HG03460 (cell line): ENCODE data around the gene DHFR.
"Not testable (repeated sequence)": the region's sequence is repeated elsewhere in the genome, so short reads cannot be mapped to it uniquely, and the experiment has no call there.

Experiments used
- ATAC-seq: cut with Tn5 transposase; IDR thresholded peaks from one replicate; pipeline ENCODE4 v1.9.1; 2021; ENCODE audit not compliant: unreplicated experiment

DHFR gene

DNA sequence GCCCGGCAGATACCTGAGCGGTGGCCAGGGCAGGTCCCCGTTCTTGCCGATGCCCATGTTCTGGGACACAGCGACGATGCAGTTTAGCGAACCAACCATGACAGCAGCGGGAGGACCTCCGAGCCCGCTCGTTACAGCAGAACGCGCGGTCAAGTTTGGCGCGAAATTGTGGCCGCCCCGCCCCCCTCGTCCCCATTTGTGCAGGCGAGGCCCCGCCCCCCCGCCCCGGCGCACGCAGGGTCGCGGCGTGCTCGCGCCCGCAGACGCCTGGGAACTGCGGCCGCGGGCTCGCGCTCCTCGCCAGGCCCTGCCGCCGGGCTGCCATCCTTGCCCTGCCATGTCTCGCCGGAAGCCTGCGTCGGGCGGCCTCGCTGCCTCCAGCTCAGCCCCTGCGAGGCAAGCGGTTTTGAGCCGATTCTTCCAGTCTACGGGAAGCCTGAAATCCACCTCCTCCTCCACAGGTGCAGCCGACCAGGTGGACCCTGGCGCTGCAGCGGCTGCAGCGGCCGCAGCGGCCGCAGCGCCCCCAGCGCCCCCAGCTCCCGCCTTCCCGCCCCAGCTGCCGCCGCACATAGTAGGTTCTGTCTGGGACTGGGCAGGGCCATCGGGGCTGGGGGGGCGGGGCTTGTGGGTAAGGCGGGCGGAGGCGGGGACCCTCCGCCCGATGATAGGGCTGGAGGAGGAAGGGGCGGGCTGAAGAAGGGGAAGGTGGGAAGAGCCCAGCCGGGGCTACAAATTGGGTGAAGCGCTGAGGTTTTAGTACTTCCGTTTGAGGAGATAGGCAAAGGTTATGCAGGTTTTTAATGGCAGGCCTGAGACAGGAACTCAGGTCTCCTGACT, at the start of gene DHFR, which contains the start of gene MSH3:
Gene DHFR, minus strand, starts transcription at position 593 of the 840 bp plus-strand sequence. Its CDS starts 494 bp downstream, at position 99.
Gene MSH3, plus strand, starts transcription at position 262 of the 840 bp plus-strand sequence. Its CDS starts 76 bp downstream, at position 338.
- peak; percentile 45 for ATAC-seq

DNA sequence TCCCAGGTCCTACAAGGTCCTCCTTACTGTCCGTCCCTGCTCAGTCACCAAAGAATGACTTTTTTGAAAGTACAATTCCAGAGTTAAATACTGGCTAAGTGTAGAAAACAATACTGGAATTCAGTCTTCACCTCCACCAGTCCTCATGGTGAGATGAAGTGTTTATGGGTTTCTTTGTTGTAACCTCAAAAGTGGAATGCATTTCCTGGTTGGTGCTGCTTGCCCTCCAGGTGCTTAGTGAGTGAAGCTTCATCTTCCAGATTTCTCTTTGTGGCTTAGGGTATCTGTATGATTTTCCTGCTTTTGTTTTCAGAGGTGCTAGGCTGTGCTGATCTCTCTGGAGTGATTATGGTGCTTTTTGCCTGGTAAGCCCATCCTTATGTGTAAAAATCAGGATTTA, 49.4 kb upstream of the DHFR start:
- no peak for ATAC-seq

DNA sequence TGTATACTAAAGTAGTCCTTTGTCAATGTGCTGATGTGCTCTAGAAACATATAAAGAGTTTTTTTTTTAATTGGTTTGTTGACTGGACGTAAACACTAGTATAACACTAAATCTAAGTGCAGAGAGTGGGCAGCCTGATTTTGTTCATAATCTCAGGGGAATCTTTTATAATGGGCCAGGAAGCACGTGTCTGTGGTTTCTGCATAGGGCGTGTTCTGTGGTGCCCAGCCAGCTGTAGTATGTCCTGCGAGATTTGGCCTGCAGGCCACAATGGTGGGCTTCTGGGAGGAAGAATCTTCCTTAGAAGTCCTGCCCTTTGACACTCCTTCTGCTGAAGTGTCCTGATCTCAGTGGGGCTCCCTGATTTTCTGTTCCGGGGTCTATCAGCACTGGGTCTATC, 49.0 kb upstream of the DHFR start:
- ATAC-seq = no peak

DNA sequence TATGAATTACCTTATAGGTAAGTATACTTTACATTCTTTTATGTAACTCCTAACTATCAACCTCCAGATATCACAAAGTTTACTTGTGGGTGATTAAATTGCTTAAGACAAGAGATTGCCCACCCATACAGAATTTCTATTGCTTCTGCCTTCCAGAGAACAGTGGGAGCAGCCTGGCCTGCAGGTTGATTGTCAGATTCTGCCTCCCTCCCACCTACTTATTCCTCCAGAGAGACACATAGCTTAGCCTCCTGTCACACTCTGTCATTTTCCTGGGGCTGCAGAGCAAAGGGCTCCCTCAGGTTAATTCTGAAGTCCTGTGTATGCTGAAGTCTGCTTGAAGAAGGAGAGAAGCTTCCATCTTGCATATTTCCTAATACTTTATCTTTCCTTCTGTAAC, 48.5 kb upstream of the DHFR start:
- no peak for ATAC-seq

GRCh38 chr5:80701597-80701996, 46.8 kb upstream of the DHFR start:
- ATAC-seq = no peak

DNA sequence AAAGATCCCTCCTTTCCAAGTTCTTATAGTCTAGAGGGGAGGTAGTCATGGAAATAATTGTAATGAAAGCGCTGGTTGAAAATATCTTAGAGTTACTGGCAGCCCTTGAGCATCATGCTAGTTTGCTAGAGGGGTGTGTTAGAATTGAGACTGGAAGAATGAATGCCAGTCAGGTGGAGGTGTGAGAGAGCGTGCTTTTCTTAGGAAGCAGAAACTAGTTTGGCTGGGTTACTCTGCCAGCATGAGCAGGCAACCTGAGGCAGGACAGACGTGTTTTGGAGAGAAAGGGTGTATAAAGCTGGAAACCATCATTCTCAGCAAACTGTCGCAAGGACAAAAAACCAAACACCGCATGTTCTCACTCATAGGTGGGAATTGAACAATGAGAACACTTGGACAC, 43.6 kb upstream of the DHFR start:
- no peak for ATAC-seq

- no peak for ATAC-seq
Measured at GRCh38 chr5:80697100-80697499, 42.3 kb upstream of the DHFR start.

DNA sequence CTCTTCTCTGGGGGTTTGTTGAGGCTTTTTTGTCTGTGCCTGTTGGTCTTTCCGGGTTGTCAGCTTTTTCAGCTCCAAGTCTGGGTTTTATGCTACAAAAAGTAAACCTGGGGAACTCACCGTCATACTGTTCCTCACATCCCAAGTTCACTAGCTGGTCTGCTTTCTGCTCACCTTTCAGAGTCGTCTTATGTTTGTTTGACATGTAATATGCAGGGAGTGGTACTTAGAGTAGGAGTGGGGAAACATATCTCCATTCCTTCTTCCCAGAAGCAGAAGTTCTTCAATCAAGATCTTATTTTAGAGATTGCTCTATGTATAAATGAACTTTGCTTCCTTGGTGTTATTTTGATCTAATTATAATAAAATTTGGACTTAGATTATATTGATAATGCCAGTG, 41.7 kb upstream of the DHFR start:
- ATAC-seq = no peak

DNA sequence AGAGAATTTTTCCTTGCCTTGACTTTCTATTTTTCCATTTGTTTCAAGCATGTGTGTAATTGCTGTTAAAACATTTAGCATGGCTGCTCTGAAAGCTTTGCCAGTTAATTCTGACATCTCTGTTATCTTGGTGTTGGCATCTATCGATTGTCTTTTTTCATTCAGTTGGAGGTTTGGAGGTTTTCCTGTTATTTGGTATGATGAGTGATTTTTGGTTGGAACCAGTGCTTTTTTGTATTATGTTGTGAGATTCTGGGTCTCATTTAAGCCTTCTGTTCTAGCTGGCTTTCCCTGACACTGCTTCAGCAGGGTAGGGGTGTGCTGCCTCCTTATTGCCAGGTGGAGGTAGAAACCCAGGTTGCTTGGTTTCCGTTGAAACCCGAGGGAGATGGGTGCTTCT, 40.9 kb upstream of the DHFR start:
- ATAC-seq = no peak

GRCh38 chr5:80689627-80690026, 34.8 kb upstream of the DHFR start:
- no peak for ATAC-seq

- no peak for ATAC-seq
Measured at GRCh38 chr5:80688648-80689420, 34.1 kb upstream of the DHFR start.

DNA sequence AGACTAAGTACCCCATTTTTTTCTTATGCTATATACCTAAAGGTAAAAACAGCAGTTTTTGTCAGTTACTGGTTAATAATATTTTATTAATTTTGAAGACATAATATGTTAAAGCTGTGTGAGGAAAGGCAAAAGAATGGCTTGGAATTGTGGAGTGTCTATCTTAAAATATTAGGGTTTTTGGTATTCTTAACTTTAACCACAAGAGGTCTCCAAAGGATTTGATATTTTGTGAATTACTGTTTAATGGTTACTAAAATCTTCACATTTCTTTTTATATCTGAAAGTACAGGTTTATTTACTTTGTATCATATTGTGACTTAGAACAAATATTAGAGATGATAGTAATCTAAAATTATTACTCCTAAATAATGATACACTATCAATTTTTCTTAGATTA, 32.0 kb upstream of the DHFR start:
- no peak for ATAC-seq

GRCh38 chr5:80676706-80677105, 21.9 kb upstream of the DHFR start:
- no peak for ATAC-seq

DNA sequence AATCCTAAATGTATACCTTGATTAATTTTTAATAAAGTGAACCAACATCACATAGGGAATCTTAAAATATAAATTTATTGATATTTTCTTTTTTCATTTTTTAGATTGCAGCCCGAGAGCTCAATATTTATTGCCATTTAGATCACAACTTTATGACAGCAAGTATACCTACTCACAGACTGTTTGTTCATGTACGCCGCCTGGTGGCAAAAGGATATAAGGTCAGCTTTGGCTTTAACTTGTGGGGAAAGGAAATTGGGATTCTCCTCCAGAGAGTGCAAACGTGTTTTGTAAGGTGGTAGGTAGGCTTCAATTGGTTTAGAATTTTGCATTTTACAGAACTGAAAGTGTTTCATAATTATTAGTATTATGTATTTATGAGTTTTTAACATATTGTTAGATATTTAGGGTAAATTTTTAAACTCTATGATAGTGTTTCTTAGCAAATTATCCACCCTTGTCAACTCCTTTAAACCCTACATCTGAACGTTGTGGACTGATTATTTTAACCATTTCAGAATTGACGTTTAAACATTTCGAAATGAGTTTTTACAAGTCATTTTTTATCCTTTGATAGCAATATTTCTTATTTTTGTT, 17.5 kb upstream of the DHFR start:
- ATAC-seq = no peak

- peak; percentile 85 for ATAC-seq
Measured at GRCh38 chr5:80668016-80668969, 13.5 kb upstream of the DHFR start.

- no peak for ATAC-seq
Measured at GRCh38 chr5:80667384-80667783, 12.6 kb upstream of the DHFR start.

DNA sequence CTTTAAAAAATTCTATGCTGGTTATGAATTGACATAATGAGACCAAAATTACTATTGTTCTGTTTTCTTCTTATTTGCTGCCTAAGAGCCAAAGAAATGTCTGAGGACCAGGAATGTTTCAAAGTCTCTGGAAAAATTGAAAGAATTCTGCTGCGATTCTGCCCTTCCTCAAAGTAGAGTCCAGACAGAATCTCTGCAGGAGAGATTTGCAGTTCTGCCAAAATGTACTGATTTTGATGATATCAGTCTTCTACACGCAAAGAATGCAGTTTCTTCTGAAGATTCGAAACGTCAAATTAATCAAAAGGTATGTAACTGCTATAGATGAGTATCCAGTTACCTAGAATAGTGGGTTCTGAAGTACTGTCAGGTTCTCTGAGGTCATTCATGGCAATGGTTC, 10.3 kb upstream of the DHFR start:
- no peak for ATAC-seq

- ATAC-seq = no peak
Measured at GRCh38 chr5:80662108-80662507, 7.3 kb upstream of the DHFR start.

DNA sequence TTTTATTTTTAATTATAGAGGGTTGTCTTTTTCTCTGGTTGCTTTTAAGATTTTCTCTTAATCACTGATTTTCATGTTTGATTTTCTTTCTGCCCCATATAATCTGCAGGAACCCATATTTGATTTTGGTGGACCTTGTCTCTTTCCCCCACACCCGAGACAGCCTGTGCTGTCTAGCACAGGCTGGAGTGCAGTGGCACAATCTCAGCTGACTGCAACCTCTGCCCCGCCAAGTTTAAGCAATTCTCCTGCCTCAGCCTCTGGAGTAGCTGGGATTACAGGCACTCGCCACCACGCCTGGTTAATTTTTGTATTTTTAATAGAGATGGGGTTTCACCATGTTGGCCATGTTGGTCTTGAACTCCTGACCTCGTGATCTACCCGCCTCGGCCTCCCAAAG, 5.9 kb upstream of the DHFR start:
- not testable (repeated sequence) for ATAC-seq

DNA sequence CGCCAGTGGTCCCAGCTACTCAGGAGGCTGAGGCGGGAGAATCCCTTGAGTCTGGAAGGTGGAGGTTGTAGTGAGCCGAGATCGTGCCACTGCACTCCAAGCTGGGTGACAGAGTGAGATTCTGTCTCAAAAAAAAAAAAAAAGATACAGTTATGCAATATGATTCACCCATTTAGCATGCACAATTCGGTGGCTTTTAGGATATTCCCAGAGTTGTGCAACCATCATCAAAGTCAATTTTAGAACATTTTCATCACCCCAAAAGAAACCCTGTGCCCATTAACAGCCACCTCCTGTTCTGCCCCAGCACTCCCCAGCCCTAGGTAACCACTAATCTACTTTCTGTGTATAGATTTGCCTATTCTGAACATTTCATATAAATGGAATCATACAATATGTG, 4.3 kb upstream of the DHFR start:
- ATAC-seq = no peak

GRCh38 chr5:80656425-80656824, 1.6 kb upstream of the DHFR start:
- no peak for ATAC-seq
